ENCODE measurements around the gene ZBTB17.
"Not testable (repeated sequence)": the region's sequence is repeated elsewhere in the genome, so short reads cannot be mapped to it uniquely, and the experiment has no call there.

ZBTB17 gene

DNA sequence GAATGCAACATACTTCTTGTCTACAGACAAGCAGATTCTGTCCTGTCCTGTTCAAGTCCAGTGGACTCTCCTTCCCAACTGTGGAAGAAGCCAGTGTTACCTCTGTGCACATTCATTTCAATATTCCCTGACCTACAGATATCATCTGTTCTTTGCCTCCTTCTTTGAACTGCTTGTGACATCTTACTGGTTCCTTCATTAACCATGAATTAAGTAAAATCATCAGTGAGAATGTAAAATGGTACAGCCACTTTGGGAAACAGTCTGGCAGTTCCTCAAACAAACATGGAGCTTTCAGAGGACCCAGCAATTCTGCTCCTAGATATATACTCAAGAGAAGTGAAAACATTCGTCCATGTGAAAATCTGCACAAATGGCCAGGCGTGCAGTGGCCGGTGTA is 34.9 kb upstream of the ZBTB17 start:
- DNase-seq = no peak

DNA sequence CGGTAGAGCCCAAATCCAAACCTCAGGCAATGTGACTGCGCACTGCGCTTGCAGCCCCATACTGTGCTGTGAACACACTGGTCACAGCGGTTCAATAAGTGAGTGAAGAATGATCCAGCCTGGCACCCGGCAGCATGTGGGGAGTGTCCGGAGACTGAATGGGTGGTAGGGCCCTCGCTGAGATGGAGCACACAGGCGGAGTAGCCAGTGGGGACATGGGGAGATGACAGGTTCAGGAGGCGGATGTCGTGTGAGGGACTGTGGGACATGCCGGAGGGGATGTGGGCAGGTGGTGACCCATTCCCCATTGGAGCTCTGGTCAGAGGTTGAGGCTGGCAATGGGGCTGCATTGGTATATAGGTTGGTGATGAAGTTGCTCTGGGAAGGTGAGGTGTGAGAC is 33.8 kb upstream of the ZBTB17 start:
- DNase-seq = no peak

DNA sequence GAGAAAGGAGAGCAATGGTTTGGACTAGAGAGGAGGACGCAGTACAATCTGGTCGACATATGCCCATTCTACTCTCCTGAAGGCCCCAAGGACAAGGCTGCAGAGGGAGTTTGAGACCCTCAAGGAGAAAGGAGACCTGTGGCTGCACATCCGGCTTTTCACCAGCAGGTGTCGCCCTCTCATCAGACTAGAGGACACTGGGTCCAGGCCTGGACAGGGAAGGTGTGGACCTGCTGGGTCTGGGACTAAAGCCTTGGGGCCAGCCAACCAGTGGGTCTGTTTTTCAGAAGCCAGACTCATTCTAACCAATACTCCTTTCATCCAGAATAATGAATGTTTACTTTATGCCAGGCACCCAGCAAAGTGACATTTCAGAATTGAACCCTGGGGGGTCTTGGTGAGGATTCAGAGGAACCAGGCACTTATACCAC is 33.1 kb upstream of the ZBTB17 start:
- no peak for DNase-seq

DNA sequence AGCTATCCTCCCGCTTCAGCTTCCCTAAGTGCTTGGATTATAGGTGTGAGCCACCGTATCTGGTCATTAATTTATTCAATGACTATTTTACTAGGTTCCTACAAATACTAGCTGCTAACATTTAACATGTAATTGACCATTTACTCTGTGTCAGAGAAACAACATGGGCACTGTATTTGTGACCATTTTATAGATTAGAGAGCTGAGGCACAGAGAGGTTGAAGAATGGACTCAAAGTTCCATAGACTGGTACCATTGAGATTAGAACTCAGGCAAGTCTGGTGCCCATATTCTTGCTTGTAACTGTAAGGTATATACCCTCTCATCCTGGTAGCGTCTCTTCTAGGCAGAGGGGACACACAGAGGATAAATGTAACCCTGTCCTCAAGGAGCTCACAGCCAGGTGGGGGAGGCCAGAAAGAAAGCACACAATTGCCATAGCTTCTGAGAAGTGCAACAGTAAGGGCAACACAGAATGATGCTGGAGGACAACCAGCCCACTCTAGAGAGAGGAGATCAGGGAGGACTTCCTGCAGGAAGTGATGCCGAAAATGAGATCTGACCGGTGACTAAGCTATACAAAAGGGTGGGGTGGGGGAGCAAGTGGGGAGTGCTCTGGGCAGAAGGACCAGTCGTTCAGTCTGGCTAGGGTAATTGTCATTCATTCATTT is 31.9 kb upstream of the ZBTB17 start:
- no peak for DNase-seq

DNA sequence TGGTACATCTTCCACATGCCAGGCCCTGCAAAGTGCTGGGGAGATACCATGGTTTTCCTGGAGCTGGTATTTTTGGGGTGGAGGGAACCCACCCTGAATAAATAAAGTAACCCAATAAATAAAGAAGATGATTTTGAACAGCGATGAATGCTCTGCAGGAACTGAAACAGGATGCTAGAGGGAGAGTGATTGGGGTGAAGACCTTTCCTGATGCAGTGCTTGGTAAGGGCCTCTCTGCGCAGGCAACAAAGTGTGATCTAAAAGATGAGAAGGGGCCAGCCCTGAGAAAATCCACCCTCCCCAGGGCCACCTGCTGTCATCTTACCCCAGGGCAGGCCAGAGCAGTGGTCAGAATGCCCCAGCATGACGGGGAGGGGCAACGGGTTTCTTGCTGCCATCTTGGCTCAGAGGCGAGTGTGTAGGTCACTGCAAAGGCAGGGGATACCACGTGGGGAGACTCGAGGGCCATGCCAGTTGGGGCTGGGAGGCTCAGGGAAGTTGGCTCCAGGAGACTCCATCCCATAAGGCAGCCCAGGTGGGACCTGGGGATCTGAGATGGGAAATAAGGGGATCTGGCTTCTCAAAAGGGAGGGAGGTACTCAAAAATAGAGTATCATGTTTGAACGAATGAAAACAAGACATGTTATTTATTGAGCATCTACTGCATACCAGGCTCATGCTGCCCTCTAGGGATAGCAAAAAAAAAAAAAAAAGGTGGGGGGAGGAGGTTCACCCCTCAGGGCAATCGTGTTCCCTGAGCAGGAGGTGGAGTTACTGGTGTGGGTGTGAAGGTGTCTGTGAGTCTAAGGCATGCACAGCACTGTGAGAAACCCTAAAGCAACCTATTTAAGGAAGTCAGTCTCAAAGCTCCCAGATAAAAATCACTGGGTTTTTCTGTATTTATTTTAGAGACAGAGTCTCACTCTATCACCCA is 30.9 kb upstream of the ZBTB17 start:
- DNase-seq = no peak

DNA sequence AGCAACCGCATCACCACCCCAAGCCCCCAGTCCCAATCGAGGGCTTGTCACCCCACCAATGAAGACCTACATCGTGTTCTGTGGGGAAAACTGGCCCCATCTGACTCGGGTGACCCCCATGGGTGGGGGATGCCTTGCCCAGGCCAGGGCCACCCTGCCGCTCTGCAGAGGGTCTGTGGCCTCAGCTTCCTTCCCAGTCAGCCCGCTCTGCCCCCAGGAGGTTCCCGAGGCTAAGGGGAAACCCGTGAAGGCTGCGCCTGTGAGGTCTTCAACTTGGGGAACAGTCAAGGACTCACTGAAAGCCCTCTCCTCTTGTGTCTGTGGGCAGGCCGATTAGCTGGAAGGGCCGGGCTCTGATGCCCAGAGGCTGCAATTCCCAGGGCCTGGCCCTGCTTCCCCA is 30.1 kb upstream of the ZBTB17 start:
- no peak for DNase-seq

DNA sequence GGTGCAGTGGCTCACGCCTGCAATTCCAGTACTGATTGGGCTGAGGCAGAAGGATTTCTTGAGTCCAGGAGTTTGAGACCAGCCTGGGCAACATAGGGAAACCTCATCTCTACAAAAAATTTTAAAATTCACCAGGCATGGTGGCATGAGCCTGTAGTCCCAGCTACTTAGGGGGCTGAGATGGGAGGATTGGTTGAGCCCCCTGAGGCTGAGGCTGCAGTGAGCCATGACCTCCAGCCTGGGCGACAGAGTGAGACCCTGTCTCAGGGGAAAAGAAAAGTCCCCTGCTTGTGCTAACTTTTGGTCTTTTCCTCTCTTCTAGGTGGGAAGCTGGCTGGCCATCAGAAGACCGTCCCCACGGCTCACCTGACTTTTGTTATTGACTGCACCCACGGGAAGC is 29.7 kb upstream of the ZBTB17 start:
- DNase-seq = no peak

DNA sequence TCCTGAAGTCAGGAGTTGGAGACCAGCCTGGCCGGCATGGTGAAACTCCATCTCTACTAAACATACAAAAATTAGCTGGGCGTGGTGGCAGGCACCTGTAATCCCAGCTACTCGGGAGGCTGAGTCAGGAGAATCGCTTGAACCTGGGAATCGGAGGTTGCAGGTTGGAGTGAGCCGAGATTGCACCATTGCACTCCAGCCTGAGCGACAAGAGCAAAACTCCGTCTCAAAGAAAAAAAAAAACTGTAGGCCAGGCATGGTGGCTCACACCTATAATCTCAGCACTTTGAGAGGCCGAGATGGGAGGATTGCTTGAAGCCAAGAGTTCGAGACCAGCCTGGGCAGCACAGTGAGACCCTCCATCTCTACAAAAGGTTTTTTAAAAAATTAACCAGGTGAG is 25.4 kb upstream of the ZBTB17 start:
- not testable (repeated sequence) for DNase-seq

DNA sequence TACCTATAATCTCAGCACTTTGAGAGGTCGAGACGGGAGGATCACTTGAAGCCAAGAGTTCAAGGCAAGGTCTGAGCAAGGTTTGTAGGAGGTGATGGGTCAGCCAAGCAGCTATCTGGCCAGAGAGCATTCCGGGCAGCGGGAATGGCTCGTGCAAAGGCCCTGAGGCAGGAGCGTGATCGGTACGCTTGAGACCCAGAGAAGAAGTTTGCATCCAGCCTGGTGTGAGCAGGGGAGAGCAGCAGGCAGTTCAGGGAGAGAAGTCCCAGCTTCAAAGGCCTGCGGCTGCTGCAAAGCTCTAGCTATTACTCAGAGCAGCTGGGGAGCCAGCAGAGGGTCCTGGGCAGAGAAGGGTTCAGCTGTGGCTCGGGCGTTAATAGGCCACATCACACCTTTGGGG is 23.0 kb upstream of the ZBTB17 start:
- no peak for DNase-seq

DNA sequence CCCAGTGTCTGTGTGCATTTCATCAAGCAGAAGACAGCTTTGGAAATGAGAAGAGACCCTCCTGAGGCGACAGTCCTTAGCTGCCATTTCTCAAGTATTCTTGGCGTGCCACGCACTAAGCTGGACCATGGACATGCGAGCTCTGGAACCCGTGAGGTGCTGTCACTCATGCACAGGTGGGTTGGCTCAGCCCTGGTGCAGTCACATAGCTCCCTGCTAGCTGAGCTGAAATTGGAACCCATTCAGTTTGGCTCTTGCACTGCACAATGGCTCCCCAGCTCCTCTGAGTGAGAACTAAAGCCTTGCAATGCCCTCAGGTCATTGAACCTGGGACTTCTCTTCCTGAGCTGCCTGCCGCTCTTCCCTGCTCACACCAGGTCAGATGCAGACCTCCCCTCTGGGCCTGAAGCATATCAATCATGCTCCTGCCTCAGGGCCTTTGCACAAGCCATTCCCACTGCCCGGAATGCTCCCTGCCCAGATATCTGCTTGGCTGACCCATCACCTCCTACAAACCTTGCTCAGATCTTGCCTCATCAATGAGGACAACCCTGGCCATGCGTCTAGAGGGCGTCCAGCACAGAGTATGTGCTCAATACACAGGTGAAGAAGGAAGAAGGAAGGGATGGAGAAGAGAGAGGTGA is 21.9 kb upstream of the ZBTB17 start:
- no peak for DNase-seq

DNA sequence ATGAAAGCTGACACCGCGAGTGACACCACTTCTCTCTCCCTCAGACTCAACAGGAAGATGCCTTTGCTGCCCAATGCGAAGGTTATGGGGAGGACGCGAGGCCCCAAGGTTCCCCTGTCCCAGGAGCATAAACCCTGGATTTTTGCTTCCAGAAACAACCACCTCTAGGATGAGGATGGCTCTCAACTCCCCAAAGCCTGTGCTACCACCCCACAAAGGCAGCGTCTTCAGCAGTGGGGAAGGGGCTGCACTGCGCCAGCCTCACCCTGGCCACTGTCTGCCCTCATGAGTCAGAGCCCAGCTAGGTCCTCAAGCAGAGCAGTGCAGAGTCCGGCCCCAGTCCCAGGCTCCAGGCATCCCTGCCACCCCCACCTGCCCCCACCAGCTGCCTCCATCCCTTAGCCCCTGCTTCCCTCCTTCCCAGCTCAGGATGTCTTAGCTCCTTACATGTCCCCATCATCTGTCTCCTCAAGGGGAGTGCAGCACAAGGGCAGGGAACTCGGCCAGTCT is 21.2 kb upstream of the ZBTB17 start:
- no peak for DNase-seq

DNA sequence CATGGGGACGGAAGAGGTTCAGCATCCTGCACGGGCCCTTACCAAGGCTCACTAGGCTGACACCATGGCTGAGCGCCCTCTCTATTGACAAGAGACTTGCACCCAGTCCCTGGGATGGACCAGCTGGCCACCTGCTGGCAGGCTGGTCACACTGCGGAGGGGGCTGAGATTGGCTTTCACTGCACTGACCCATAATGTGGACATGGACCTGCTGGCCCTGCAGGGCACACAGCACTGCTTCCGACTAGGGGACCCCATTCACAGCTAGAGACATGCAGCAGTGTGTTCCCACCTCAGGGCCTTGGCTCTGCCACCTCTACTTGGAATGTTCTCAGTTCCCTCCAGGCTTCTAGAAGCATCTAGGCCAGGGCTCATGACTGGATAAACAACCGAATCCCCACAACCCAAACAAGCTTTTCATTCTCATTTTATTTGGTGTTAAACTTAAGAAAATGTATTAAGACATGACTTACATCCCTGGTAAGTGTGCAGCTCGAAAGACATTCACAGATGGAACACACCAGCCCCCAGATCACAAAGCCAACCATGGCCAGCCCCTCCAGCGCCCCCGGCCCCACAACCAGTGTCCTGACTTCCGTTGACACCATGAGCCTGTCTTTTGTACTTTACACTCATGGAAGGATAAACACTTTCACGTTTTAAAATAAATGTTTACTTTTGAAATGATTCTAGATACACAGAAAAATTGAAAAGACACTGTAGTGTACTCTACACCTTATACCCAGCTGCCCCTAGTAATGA is 18.9 kb upstream of the ZBTB17 start:
- no peak for DNase-seq

DNA sequence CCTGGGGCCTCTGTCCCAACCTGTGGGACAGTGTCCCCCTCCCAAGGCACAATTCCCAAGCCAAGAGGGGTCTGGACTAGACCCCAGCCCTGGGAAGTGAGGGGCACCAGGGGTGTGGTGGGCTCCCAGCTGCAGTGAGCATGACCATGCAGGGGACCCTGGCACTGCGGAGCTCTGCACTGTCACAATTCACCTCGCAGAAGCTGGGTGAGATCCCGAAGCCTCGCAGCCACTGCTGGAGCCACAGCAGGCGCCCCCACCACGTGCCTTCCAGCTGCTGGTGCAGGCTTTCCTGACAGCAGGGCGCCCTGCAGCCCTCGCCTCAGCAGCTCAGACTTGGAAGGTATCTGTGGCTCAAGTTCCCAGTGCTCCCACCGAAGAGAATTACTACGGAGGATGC is 18.2 kb upstream of the ZBTB17 start:
- DNase-seq = no peak

DNA sequence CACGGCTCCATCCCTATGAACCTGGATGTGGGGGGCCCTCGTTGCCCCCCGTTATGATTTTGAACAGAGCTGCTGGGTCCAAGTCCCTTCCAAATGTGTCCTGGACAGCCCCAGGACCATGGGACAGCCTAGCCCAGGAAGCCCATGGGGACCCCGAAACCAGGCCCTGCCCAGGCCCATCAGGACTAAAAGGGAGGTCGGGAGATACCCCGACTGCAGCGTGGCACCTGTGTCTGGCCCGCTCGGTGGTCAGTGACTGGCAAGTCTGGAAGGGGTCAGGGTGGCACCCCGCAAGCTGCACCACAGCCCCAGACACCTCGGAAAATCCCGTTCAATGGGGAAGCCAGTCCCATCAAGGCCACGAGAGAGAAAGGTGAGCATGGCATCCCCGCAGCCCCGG is 17.8 kb upstream of the ZBTB17 start:
- DNase-seq = no peak

DNA sequence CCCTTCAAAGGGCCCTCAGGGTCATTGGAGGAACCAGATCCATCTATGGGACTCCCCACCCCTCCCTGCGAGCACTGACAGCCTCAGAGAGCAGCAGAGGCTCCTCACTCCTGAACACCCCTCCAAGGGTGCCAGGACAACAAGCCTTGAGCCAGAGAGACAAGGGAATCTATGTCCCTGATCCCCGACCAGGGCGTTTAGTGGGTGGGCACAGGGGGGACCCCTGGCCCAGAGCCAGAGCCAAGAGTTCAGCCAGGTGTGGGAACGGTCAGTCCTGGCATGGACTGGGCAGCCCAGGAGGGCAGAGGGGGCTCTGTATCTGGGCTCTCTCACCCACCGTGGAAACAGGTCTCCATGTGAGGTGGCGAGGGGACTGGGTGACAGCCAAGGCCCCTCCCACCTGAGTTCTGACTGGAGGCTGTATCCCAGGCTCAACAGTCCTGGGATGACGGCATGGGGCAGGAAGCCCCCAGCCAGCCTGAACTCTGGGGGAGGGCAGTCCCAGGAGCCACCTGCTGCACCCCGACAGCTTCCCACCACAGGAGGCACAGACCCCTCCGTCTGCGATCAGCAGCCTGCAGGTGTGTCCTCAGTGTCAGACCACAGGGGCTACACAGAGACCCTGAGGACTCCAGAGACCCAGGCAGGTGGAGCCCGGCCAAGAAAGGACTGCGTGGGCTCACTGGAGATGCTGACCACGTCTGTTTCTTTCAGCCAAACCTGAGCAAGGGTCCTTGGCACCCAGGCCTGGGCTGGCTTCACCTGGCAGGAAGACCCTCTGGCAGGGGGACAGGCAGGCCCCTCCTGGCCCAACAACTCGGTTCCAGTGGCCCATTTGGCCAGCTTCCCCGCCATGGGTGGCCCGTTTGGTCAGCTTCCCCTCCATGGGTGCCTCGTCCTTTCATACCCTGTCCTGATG is 16.9 kb upstream of the ZBTB17 start:
- no peak for DNase-seq

DNA sequence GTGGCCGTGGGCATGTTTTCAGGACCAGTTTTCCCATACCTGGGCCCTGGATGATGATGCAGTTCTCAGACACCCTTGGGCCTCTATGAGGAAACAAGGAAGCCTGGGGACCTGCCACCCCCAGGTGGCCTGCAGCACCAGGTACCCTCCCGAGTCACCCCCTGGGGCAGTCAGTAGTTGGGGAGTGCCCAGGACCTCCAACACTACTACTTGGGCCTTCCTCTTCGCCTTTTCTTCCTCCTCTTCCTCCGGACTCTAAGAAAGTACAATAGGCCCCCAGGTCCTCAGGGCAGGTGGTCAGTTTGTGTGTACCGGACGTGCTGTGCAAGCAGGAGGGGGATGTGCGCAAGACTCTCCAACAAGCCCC is 16.3 kb upstream of the ZBTB17 start:
- DNase-seq = no peak

DNA sequence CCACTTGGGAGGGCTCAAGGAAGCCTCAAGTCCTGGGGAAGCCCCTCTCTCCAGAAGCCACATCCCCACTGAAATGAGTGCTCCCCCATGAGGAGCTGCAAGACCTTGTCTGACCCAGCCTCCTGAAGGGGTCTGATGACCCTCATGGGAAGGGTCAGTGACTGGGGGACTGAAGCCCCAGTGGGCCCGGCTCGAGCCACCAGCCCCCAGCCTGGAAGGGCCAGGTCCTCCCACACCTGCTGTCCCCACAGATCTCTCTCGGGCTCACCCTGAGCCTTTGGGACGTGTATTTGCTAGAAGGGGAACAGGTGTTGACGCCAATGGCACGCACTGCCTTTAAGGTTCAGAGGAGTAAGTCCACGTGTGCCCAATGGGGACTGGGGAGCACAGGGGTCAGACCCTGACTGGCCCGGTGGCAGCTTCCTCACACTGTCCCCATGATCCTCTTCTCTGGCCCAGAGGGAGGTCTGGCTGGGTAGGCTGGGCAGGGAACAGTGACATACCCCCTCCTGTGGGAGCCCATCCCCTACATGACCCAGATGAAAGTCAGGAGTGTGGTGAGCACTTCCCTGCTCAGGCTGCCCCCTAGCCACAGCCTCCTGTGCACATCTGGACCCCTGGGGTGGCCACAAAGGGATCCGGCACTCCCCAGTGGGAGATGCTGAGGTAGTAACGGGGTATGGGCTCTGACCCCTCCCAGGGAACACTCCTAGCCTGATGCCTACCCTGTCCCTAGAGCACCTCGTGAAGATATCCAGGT is 15.7 kb upstream of the ZBTB17 start:
- DNase-seq = no peak

DNA sequence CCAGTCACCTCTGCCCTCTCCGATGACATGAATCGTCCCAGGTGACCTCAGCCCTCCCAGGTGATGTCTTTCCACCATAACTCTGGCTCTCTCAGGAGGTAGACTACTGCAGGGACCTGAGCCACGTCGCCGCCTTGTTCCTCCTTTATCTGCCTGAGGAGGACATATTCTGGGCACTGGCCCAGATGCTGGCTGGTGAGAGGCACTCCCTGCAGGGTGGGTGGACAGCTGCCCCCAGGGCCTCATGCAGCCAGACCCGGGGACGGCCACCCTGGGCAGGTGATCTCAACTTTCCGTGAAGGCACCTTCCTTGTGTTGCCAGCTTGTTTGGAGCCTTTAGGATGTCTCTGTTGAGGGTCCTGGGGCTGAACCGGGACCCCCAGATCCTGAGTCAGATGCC is 13.9 kb upstream of the ZBTB17 start:
- DNase-seq = no peak

DNA sequence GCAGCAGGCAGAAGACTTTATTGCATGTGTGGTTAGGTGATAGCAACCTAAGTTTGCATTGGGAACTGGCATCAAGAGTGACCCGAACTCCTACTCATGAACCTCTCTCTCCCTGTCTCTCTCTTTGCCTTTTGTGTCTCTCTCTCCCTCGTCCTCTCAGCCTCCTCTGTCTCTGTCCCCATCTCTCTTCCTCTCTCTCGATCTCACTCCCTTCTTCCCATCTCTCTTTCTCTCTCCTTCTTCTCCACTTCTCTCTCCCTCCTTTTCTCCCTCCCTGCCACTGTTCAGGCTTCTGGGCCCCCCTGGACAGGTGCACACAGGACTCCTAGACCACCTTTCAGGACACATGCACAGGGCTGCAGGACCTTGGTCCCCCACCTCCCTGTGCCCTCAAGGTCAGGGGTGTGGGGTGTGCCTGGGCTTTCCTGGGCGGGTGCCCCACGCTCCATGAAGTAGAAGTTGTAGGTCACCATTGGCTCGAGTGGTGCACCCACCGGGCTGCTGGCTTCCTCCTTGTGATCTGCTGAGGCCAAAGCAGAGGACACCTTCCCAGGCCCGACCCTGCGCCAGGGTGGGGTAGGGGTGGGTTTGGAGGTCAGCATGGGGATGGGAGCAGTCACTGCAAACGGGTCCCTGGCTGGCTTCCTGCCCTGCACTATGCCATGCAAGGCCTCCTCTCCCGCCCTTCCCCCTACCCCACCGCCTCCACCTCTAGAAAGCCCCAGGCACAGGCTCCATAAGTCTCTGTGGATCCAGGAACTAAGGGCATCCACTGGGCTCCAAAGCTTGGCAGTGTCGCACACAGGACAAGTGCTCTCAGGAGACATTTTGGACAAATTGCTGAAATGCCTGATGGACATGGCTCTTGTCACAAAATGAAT is 13.2 kb upstream of the ZBTB17 start:
- DNase-seq = no peak
